ENCODE results near the gene CFAP157.

CFAP157 gene

GRCh38 chr9:127706836-127707241 is at the start of gene CFAP157:
CFAP157 (plus strand) TSS chr9:127706988; CDS start chr9:127707032, 44 bp downstream.
- DNase-seq = no peak

DNA sequence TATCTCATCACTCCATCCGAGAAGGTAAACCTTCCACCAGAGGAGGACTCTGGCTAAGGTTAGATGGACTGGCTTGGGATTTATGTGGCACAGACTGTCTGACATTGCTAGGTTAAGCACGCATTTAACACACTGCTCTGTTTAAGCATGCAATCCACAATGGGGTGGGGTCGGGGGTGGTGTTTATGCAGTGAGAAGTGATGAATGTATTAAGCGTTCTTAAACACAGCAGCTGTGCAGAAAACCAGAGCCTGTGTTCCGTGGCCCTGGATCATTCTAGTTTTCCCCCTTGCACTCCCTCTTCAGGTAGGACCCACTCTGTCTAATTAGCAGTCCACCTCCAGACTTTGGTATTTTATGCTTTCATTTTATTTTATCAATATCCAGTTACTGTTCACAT is 48.4 kb upstream of the CFAP157 start:
- DNase-seq = no peak

DNA sequence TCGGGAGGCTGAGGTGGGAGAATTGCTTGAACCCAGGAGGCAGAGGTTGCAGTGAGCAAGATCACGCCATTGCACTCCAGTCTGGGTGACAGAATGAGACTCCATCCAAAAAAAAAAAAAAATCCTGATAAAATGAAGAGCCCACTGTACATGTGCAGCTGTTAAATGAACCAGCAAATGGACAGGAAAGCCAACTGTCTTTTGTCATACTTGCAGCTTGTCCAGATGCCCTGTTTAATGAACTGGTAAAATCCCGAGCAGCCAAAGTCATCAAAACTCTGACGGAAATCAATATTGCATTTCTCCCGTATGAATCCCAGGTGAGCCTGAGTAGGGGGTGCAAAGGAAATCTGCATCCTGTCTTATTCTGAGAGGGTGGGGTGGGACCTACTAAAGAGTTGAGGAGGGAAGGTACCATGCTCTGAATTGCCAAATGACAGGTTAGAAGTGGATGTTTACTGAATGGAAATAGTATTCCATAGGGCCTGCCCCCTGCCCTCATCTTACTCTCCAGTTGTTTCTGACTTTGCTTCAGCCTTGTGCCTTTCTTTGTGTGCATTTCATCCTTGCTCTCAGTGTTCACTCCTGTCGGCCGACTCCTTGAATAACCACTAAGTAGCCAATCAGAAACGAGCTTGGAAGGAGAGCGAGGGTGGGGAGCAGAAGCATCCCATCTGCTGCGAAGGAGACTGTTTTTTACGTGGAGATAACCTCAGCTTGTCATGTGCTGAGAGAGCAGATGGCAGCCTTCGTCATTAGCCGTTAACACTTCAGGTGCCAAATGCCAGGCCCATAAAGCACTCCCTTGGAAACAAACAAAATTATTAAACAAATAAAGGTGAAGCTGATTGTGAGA is 45.7 kb upstream of the CFAP157 start:
- peak in 21 of 56 donors; percentile 5 to 64 (median 27) for DNase-seq

GRCh38 chr9:127662617-127663016 is 44.2 kb upstream of the CFAP157 start:
- no peak for DNase-seq

- DNase-seq = no peak
These were observed 42.5 kb upstream of the CFAP157 start for GRCh38 chr9:127664324-127664677.

- DNase-seq = peak in 3 of 56 donors; percentile 18 to 26 (median 20)
These were observed 41.9 kb upstream of the CFAP157 start for GRCh38 chr9:127664678-127665507.

DNA sequence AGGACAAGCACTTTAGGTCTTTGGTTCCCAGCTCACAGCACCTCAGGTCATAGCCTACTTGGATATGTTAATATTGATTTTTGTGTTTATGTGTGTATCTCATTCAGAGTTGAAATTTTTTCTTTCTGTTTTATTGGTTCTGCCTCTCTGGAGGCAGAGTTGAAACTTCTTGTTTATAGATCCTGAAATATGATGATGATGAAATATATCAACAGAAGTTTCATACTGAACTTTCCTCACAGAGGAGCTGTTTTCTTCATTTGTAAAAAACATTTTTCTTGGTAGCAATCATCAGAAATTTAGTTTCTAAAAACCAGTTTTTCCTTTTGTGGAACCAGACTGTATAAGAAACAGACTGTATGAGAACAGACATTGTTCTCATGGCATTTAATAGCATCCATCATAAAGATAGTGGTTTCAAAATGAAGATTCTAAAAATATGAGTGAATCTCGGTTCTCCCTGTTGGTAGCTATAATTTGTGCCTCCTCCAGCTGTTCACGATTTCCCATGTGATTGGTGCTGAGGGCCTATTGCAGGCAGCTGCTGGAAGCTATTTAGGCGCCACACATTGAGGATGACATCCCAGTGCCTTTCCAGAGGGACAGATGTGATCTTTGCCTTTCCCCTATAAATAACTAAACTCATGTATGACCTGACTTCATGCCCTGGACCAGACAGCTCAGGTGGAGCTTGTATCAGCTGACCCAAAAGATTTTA is 39.5 kb upstream of the CFAP157 start:
- DNase-seq = peak in 2 of 56 donors; percentile 19 to 35

DNA sequence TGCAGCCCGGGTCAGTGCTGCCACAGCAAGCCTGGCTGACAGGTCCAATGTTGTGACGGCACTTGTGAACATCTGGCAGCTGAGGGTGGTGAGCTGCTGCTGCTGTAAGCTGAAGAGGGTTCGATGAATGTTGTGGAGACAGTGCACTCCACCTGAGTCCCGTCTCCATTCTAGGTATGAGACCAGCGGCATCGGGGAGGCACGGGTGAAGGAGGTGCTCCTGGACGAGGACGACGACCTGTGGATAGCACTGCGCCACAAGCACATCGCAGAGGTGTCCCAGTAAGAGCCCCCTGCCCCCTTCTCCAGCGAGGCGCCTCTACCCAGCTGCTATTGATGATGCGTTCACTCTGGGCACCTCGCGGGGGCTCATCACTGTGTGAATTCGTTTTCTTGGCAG is 38.9 kb upstream of the CFAP157 start:
- DNase-seq = no peak

- DNase-seq = no peak
These were observed 33.6 kb upstream of the CFAP157 start for GRCh38 chr9:127673234-127673633.

GRCh38 chr9:127676638-127677037 is 30.1 kb upstream of the CFAP157 start:
- peak in 6 of 56 donors; percentile 11 to 63 (median 28) for DNase-seq

GRCh38 chr9:127679506-127679905 is 27.3 kb upstream of the CFAP157 start:
- peak in 2 of 56 donors; percentile 32 to 55 for DNase-seq

DNA sequence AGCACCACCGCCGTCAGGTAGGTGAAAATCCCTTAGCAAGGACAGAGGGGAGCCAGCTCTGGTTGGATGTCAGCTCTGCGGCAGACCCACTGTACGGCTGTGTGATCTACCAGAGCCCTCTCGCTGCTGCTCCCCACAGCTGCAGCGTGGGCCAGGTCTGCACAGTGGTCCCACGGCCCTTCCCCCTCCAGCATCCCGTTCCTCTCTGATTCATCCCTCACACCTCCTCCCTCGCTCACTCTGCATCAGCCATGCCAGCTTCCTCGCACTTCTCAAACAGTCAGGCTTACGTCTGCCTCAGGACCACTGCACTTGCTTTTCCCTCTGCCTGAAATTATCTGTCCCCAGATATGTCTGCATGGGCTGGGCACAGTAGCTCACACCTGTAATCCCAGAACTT is 26.6 kb upstream of the CFAP157 start:
- peak in 10 of 56 donors; percentile 12 to 55 (median 42) for DNase-seq

- peak in 12 of 56 donors; percentile 21 to 62 (median 32) for DNase-seq
These were observed 25.9 kb upstream of the CFAP157 start for GRCh38 chr9:127680846-127681245.

GRCh38 chr9:127682351-127683136 is 24.2 kb upstream of the CFAP157 start:
- DNase-seq = no peak

- no peak for DNase-seq
These were observed 23.1 kb upstream of the CFAP157 start for GRCh38 chr9:127683723-127684122.

DNA sequence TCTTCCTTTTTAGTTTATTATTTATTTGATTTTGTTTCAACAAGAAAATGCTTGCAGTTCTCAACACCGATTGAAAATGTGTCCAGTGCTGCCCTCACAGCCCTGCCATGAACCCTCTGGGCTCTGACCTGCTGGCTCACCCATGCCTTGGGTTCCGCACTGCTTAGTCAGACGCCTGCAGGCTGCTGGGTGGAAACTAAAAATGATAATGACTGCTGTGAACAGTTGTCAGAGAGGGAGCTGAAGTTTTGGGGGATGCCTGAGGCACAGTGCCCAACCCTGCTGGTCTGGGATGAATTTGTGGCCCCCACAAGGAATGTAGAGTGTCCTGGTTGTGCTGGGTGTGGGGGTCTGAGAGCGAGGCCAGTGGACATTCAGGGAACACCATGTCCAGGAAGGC is 22.2 kb upstream of the CFAP157 start:
- DNase-seq = no peak

DNA sequence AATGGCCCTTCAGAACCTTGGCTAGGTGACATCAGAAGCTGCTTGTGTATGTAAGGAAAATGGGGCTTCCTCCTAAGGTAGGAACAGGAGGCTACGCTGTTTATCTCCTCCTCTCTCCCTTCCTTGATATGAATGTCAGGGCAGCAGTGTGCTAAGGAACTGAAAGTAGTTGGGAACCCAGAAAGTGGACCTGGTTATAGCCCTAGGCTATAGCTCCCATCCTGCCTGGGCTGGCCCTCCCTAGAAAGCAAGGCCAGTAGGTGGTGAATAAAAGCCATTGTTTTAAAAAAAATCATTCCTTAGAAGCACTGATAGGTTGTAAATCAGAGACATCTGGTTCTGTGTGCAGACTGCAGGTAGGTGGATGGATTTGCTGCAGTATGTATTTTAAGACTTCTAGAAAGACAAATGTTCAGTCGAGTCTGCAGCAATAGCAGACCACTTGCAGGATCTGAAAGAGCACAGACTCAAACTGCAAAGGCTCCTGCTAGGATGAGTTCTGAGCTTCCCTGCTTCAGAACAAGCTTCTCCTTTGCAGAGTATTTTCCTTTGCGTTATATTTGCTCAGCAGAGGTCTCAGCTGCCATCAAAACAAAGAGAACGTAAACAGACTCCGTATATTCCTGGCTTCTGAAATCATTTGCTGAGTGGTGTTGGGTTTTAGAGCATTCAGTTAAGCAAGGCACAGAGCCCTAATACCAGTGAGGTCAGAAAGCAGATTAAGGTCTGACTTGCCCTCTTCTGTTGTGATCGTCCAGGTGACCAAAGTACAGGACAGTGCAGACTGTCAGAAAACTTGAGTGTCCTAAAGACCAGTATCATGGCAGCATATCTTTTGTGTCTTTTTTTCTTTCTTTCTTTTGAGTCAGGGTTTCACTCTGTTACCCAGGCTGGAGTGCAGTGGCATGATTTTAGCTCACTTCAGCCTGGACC is 20.1 kb upstream of the CFAP157 start:
- DNase-seq = peak in 1 of 56 donors; percentile 14

GRCh38 chr9:127689329-127690000 is 17.3 kb upstream of the CFAP157 start:
- peak in 2 of 56 donors; percentile 15 to 40 for DNase-seq

DNA sequence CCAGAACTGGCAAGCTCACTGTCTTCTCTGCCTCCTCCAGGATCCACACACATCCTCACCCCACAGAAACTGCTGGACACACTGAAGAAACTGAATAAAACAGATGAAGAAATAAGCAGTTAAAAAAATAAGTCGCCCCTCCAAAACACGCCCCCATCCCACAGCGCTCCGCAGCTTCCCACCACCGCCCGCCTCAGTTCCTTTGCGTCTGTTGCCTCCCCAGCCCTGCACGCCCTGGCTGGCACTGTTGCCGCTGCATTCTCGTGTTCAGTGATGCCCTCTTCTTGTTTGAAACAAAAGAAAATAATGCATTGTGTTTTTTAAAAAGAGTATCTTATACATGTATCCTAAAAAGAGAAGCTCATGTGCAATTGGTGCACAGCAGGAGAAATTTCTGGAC is 16.1 kb upstream of the CFAP157 start:
- no peak for DNase-seq
